ENCODE data around the gene PLCB2. TPM values are rescaled to one million over a fixed set of nuclear protein-coding genes. Genes with fewer than 3 reads are reported as not detected.

Gene PLCB2
- total RNA-seq, 1 donor from 2014 or later: 1.4 TPM

DNA sequence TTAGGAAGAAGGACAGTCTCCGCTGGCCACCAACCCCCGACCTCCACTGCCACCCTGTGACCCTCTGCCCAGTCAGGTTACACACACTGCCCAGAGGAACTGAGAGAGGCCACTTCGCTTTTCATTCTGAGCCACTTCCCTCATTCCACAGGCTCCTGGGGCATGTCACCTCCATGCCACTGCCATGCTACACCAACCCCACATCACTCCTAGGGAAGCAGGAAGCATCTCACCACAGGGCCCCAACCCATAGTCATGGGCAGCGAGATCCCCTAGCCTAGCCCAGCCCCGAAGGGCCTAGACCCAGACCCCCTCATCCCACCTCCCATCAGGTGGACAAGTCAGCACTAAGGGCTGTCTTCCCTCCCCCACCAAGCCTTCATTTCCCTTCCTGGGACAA is 1.4 kb downstream of the PLCB2 start:
- DNase-seq (ENCODE audit: low read depth): no peak

DNA sequence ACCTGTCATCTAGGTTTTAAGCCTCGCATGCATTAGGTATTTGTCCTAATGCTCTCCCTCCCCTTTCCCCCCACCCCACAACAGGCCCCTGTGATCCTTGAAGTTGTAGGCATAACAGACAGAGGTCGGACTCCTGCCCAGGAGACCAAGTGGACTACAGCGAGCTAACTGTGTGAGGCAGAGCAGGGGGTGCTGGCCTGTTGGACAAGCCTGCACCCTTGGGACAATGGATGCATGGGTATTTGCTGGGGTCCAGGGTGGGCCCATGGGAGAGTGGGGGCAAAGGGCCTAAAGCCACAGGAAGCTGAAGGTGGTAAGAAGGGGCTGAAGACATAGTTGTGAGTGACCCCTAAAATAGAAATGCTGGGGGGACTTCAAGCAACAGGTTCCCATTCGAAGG is 2.5 kb downstream of the PLCB2 start:
- DNase-seq (ENCODE audit: low read depth): no peak

GRCh38 chr15:40303576-40303975 is 4.2 kb downstream of the PLCB2 start:
- DNase-seq (ENCODE audit: low read depth): no peak

DNA sequence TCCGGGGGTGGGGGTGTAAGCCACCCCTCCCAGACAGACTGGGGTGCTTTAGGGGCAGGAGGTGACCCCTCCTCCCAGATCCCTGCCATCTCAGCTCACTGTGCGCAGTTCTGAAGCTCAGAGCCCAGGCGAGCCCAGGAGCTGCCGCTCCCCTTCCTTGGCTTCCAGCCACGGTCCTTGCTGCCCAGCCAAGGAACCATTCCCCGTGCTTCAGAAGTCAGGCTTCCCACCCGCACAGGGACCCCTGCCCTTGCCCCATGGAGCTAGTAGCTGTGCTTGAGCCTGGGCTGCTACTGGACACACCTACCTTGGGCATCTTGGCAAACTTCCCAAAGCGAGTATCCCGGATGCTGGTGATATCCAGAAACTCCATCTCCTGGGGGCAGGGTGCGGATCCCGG is 4.8 kb downstream of the PLCB2 start:
- DNase-seq (ENCODE audit: low read depth): no peak

DNA sequence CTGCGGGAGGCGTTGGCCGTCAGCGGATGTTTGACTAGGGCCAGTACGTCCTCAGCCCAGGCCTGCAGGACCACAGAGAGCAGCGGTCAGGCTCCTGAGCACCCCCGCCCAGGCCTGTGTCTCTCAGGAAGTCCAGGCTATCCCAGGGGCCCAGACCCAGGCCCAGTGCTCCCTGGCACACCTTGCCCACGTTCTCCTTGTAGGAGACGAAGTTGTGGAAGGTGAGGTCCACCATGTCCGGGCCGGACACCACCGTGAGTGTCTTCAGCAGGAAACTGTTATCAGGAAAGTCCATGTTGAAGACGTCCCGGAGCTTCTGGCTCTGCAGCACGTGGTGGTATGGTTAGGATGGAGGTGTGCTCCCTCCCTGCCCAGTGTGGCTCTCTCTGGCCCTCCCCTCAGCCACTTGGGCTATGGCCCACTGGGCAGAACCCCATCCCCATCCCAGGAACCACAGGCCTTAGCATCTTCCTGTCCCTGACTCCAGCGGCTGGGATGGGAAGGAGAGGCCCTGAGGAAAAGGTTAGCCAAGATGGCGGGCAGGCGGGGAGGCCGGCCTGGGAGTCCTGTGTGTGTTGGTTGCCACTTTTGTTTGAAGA is 5.3 kb downstream of the PLCB2 start:
- no peak for DNase-seq (ENCODE audit: low read depth)

GRCh38 chr15:40301467-40302179 is 6.1 kb downstream of the PLCB2 start:
- no peak for DNase-seq (ENCODE audit: low read depth)

DNA sequence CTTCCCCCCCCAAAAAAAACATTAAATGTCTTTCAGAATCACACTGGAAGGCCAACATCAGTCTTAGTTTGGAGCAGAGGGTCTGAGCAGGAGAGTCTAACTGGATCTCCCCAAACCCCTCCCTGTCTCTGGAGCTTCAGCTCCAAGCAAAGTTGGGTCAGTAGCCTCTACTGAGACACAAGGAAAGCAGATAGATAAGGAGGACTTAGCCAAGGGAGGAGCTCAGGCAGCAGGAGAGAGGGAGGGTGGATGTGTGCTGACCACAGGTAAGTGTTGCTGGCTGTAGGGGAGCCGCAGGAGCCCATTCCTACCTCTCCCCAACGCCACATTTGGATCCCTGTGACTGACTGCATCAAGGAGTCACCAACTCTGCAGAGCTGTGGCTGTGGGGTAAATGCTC is 7.0 kb downstream of the PLCB2 start:
- no peak for DNase-seq (ENCODE audit: low read depth)

GRCh38 chr15:40300367-40300766 is 7.4 kb downstream of the PLCB2 start:
- DNase-seq (ENCODE audit: low read depth): no peak

- no peak for DNase-seq (ENCODE audit: low read depth)
Measured at GRCh38 chr15:40298216-40298935, 9.4 kb downstream of the PLCB2 start.

GRCh38 chr15:40297356-40297755 is 10.4 kb downstream of the PLCB2 start:
- DNase-seq (ENCODE audit: low read depth): no peak

GRCh38 chr15:40296561-40297230 is 11.0 kb downstream of the PLCB2 start:
- no peak for DNase-seq (ENCODE audit: low read depth)

DNA sequence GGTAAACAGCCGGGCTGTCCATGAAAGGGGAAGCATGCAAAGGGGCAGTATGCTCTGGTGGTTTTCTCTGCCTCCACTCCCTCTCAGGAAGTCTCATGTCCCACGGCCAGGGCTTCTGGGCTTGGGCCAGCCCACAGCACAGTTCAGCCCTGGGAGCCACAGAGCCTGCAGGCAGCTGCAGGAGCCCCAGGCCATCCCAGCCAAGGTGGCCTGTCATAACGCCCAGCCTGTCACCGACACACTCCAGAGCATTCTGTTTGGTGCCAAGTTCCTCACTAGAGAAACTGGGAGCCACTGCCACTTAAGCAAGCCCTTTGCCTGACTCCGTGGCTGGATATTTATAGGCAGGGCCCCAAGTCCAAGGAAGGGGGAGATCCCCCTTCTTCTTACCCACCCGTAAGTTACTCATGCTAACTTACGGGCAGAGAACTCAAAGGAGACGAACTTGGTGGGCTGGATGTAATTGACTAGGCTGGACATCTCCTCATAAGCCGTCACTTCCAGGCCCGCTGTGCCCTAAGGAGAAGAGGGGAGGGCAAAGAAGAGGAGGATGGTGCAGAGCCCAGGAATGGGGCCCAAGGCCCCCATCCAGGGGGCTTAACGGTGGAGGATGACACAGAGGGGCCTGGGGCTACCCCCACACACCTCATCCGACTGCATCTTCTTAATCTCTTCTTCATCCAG is 11.7 kb downstream of the PLCB2 start:
- peak; percentile 23 for DNase-seq (ENCODE audit: low read depth)

GRCh38 chr15:40295297-40295696 is 12.4 kb downstream of the PLCB2 start:
- no peak for DNase-seq (ENCODE audit: low read depth)

GRCh38 chr15:40293905-40294895 is 13.5 kb downstream of the PLCB2 start:
- DNase-seq (ENCODE audit: low read depth): no peak

- no peak for DNase-seq (ENCODE audit: low read depth)
Measured at GRCh38 chr15:40293006-40293405, 14.7 kb downstream of the PLCB2 start.

- DNase-seq (ENCODE audit: low read depth): no peak
Measured at GRCh38 chr15:40292246-40292645, 15.5 kb downstream of the PLCB2 start.

DNA sequence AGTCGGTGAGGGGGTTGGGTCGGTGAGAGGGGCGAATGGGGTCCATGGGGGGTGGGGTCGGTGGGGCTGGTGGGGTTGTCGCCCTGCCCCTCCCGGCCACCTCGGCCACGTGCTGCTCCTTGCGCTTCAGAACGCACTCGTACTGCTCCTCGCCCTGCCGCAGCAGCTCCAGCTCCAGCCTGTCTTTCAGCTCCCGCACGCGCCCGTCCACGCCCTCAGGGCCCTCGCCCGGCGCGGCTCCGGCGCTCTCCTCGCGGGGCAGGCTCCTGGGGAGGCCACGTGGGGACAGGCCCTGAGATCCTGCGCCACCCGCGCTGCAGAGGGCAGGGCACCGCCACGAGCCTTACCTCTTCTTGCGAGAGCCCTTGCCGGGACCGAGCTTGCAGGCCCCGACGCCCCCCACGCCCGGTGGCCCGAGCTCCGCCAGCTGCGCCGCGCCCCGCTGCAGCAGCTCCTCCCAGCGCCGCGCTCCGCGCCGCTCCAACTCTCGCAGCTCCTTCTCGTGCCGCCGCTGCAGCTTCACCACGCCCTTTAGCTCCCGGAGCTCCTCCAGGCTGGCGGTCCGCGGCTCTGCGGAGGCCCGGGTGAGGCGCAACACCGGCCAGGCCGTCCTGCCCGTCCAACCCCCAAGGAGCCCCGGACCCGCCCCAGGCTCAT is 16.7 kb downstream of the PLCB2 start:
- DNase-seq (ENCODE audit: low read depth): peak; percentile 58

DNA sequence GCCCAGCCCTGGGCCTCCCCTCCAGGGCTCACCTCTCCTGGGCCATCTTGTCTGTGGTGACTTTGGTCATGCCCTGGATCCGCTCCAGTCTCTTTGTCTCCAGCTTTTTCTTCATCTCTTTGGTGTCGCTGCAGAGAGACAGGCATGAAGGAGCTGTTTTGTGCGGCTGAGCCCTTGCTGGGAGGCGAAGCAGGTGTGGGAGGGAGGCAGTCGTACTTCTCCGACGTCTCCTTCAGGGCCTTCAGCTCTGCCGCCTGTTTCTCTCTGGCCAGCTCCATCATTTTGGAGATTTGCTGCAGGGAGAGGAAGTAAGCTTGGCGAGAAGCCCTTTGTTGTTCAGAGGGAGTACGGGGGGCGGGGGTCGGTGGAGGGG is 17.2 kb downstream of the PLCB2 start:
- no peak for DNase-seq (ENCODE audit: low read depth)

GRCh38 chr15:40289140-40289775 is 18.5 kb downstream of the PLCB2 start:
- peak; percentile 37 for DNase-seq (ENCODE audit: low read depth)

Measured in myocyte (in vitro differentiated cells).